Right lobe of liver (tissue), 6 donors: Measurements from ENCODE around the gene NCAM2. TPM values are rescaled to one million over a fixed set of nuclear protein-coding genes. Genes with fewer than 3 reads are reported as not detected.

Experiments used
- ATAC-seq, 4 donors: fragments of 200-7000 bp; cut with Tn5 transposase; one replicate each; pipeline ENCODE4 v1.9.1; 2020; ENCODE audit warnings: mild to moderate bottlenecking in 4 of 4, moderate library complexity in 4 of 4
- DNase-seq, 3 donors: peaks; one replicate each; pipeline ENCODE4 v3.0.0-alpha.2; 2020
- H3K27ac ChIP-seq, 3 donors: fragments of 200-600 bp; one replicate each; pipeline ENCODE4 v1.8.0; 2022
- H3K27me3 ChIP-seq, 2 donors: fragments of 200-600 bp; one replicate each; pipeline ENCODE4 v1.8.0; 2022
- H3K36me3 ChIP-seq, 4 donors: fragments of 200-600 bp; sonication (generic) in 1 of 4; one replicate each; pipeline versions ENCODE4 v1.5.1 to v1.8.0; 2017 to 2022; ENCODE audit warnings: control low read depth in 1 of 4
- H3K4me1 ChIP-seq, 4 donors: fragments of 200-600 bp; sonication (generic) in 1 of 4; one replicate each; pipeline versions ENCODE4 v1.5.1 to v1.8.0; 2017 to 2022; ENCODE audit warnings: control low read depth in 1 of 4
- H3K4me3 ChIP-seq, 3 donors: fragments of 200-600 bp; one replicate each; pipeline ENCODE4 v1.8.0; 2022
- H3K9me3 ChIP-seq, 4 donors: fragments of 200-600 bp; sonication (generic) in 1 of 4; one replicate each; pipeline versions ENCODE4 v1.5.1 to v1.8.0; 2017 to 2022; ENCODE audit warnings: control low read depth in 1 of 4
- CTCF ChIP-seq, 4 donors: fragments of 200-600 bp in 3 of 4; fragments of 450-650 bp in 1 of 4; IDR thresholded peaks; one replicate each; pipeline versions ENCODE4 v1.5.1 to v1.8.0; 2016 to 2022; ENCODE audit warnings: antibody characterized with exemption in 4 of 4, mild to moderate bottlenecking in 2 of 4
- POLR2A ChIP-seq: fragments of 450-650 bp; IDR thresholded peaks from one replicate; pipeline ENCODE4 v1.6.1; 2017; ENCODE audit warnings: antibody characterized with exemption, mild to moderate bottlenecking
- WGBS: methylation state at CpG from one replicate; pipeline ENCODE4 v1.1.6; 2018; ENCODE audit warnings: low coverage, low lambda C conversion rate; ENCODE audit not compliant: insufficient coverage; ENCODE audit errors: missing lambda C conversion rate; 5-methylcytosine and 5-hydroxymethylcytosine counted together
- intact Hi-C, 2 donors: fragments of 100-400 bp; cut with DNase I; formaldehyde crosslinking; loops; one replicate each; pipeline versions ENCODE4 v1.11.2 to v1.14.1; 2022
- total RNA-seq, 6 experiments: library from RNA; depleted of rRNA in 2 of 6; stranded (reverse); fragments of >200 nt in 2 of 6; fragmentation: NEBNext Ultra II Directional in 3 of 6; extraction: Animal tissue kit (Norgen Biotek cat#: 25700) in 3 of 6; gene quantifications; one replicate each; pipeline versions ENCODE4 v1.1.0 to v1.2.4, GENCODE V29; 2016 to 2023
- donor health status: DM: no; HTN: yes; CAD: no.
- donor health status: DM: no; HTN: no; CAD: no.
- donor health status: DM: no; HTN: no; CAD: no.
- donor health status: DM: no; HTN: yes; CAD: no.
- donor health status: DM: no; HTN: yes; CAD: no.

NCAM2 gene
- total RNA-seq, 6 experiments from 2014 or later = 0.38 to 1.4 (median 0.81) TPM; not detected in 2

GRCh38 chr21:20970691-20971090 is 27.5 kb upstream of the NCAM2 start:
- Histone ChIP-seq H3K9me3 (no peaks in the 10 kb centered on the region), H3K4me3 (no peak overlapping the region), H3K36me3 (no peaks in the 10 kb centered on the region), H3K27me3 (no peaks in the 10 kb centered on the region), H3K4me1 (no peaks in the 10 kb centered on the region), H3K27ac (no peak overlapping the region)
- no peak for ATAC-seq
- WGBS = 14% methylated on average over 1 of the region's 1 CpG
- intact Hi-C loops = no loop called here
- no peak for TF ChIP-seq CTCF (IDR thresholded peaks at IDR 0.05)
- TF ChIP-seq POLR2A = no peak
- DNase-seq = no peak

GRCh38 chr21:20971296-20971921 is 26.8 kb upstream of the NCAM2 start:
- 2% methylated on average over 2 of the region's 2 CpGs for WGBS
- DNase-seq (peak in 1 of 3 donors; percentile 38), ATAC-seq (peak in 3 of 4 donors; percentile 43 to 57 (median 55))

GRCh38 chr21:20994790-20995189 is 3.4 kb upstream of the NCAM2 start:
- Histone ChIP-seq H3K36me3 (no peaks in the 10 kb centered on the region), H3K27ac (no peak overlapping the region), H3K9me3 (no peaks in the 10 kb centered on the region), H3K27me3 (peaks cover 4% of the 10 kb centered on the region in 2 donors), H3K4me1 (no peaks in the 10 kb centered on the region), H3K4me3 (no peak overlapping the region)
- TF ChIP-seq POLR2A = no peak
- no peak for TF ChIP-seq CTCF (IDR thresholded peaks at IDR 0.05)
- intact Hi-C loops = no loop called here
- no peak for DNase-seq
- ATAC-seq = no peak
- 52% methylated on average over 6 of the region's 7 CpGs for WGBS

More at GRCh38 chr21:20971296-20971921, 26.8 kb upstream of the NCAM2 start:
- Histone ChIP-seq H3K27me3 (no peaks in the 10 kb centered on the region), H3K27ac (no peak overlapping the region), H3K36me3 (no peaks in the 10 kb centered on the region), H3K4me3 (no peak overlapping the region), H3K4me1 (no peaks in the 10 kb centered on the region), H3K9me3 (no peaks in the 10 kb centered on the region)
- intact Hi-C loops = no loop called here
- peak in 3 of 4 donors; percentile 47 to 58 (median 47) for TF ChIP-seq CTCF (IDR thresholded peaks at IDR 0.05)
- no peak for TF ChIP-seq POLR2A

GRCh38 chr21:20996421-20997310 is 1.5 kb upstream of the NCAM2 start:
- intact Hi-C loops = no loop called here
- Histone ChIP-seq H3K27me3 (peaks cover 4% of the 10 kb centered on the region in 2 donors), H3K4me1 (no peaks in the 10 kb centered on the region), H3K9me3 (no peaks in the 10 kb centered on the region), H3K4me3 (peak overlapping the region in 2 of 3 donors; percentile 32 to 45), H3K27ac (no peak overlapping the region), H3K36me3 (no peaks in the 10 kb centered on the region)
- no peak for DNase-seq
- TF ChIP-seq CTCF (IDR thresholded peaks at IDR 0.05) (no peak), POLR2A (no peak)
- WGBS = 41% methylated on average over 21 of the region's 27 CpGs
- ATAC-seq = no peak
